Tongue (tissue), 2 donors: ENCODE measurements around the gene GEMIN4. TPM values are rescaled to one million over a fixed set of nuclear protein-coding genes. Genes with fewer than 3 reads are reported as not detected.

Experiments used
- DNase-seq: peaks from one replicate; pipeline ENCODE4 v3.0.0-alpha.2; 2015
- total RNA-seq: library from RNA; depleted of rRNA; stranded (reverse); fragments of >200 nt; gene quantifications from one replicate; pipeline ENCODE4 v1.2.3, GENCODE V29; 2014

GEMIN4 gene
- total RNA-seq, 1 donor from 2014 or later = 11.4 TPM

- DNase-seq = peak; percentile 13
These were observed 11.6 kb downstream of the GEMIN4 start for GRCh38 chr17:740240-741017.

- no peak for DNase-seq
These were observed 14.4 kb downstream of the GEMIN4 start for GRCh38 chr17:737561-738113.

GRCh38 chr17:733743-734142 is 18.3 kb downstream of the GEMIN4 start:
- DNase-seq = no peak

GRCh38 chr17:732902-733720 is 19.0 kb downstream of the GEMIN4 start:
- DNase-seq = peak; percentile 46

DNA sequence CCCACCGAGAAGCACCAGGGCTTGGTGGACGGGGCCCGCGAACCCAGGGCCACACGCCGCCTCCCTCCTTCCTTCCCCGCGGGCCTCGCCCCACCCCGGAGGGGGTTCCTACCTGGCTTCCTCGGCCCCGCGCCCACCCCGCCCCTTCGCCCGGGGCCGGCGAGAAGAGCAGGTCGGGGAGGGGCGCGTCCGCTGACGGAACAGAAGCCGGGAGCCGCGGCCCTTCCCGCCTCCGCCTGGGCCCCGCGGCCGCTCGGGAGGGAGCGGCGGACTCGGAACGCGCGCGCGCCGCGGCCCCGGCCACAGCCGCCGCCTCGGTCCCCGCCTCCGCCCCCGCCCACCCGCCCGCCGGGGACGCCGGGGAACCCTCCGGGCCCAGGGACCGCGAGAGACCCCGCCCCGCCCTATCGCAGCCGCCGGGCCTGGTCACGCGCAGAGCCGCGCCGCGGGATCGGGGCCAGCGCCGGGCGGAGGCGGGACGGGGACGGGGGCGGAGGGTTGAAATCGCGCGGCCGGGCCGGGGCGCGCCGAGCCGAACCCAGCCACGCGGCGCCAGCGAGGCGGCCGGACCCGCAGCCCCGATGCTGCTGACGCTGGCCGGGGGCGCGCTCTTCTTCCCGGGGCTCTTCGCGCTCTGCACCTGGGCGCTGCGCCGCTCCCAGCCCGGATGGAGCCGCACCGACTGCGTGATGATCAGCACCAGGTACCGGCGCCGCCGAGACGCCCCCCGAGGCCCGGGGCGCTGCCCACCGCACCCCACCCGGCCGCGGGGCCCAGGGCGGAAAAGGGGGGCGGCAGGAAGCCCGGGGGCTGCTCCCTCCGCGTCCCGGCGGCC is 19.8 kb downstream of the GEMIN4 start, which contains the start of gene TLCD3A:
Gene TLCD3A, plus strand, starts transcription at position 530 of the 835 bp plus-strand sequence. Its CDS starts 52 bp downstream, at position 582.
- DNase-seq = peak; percentile 75

DNA sequence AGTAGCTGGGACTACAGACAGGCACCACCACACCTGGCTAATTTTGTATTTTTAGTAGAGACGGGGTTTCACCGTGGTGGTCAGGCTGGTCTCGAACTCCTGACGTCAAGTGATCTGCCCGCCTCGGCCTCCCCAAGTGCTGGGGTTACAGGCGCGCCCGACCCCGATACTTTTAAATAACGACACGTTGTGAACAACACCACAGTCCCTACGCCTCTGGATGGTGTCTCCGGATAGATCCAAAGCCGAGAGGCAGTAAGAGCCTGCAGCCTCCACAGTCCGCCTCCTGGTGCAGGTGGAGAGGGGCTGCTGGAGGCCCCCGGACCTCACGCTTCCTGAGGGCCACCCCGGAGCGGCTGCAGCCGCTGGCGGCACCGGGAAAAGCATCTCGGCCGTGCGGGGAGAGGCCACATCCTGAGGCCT is 20.4 kb downstream of the GEMIN4 start:
- no peak for DNase-seq

- DNase-seq = peak; percentile 32
These were observed 23.2 kb downstream of the GEMIN4 start for GRCh38 chr17:728911-729310.

DNA sequence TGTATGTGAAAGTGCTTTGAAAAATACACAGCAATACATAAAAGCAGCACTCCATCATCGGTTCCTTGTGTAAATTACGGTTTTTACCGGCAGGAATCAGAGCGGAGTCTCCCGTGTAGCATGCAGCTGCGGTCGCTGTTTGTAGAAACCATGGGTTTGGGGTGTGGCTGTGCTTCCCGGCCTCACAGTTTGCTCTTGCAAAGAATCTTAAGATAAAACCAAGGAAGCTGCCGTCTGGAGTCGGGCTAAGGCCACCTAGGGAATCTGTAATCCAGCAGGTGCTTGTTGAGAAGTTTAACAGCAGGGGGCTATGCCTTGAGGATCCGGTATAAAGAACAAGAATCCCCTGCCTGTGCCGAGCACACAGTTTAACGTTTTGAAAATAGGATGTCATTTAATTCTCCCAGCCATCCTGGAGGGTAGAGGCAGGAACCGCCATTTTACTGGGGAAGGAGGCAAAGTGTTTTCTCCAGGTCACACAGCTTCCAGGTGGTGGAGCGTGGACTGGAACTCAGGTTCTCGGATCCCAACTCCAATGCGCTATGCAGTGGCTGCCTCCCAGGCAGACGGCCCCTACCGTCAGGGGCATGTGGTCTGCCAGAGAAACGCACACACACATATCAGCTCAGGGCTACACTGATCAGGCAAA is 25.7 kb downstream of the GEMIN4 start:
- DNase-seq = peak; percentile 35

DNA sequence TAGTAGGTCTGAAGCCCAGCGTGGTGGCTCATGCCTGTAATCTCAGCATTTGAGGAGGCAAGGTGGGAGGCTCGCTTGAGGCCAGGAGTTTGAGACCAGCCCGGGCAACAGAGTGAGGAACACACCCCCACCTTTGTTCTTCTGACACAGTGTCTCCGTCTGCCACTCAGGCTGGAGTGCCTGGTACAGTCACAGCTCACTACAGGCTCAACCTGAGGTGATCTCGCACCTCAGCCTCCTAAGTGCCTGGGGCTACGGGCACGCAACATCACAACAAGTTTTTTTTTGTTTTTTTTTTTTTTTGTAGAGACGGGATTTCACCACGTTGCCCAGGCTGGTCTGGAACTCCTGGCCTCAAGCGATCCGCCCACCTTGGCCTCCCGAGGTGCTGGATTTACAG is 26.3 kb downstream of the GEMIN4 start:
- DNase-seq = no peak

DNA sequence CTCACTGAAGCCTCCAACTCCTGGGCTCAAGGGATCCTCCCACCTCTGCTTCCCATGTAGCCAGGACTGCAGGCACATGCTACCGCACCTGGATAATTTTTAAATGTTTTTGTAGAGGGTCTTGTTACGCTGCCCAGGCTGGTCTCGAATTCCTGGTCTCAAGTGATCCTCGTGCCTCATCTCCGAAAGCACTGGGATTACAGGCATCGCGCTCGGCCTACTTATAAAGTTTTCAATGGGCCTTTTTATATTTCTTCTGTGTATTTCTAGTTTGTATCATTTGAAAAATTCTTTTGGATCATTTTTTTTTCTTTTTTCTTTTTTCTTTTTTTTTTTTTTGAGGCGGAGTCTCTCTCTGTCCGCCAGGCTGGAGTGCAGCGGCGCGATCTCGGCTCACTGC is 27.0 kb downstream of the GEMIN4 start:
- no peak for DNase-seq

GRCh38 chr17:721540-721937 is 30.5 kb downstream of the GEMIN4 start:
- DNase-seq = peak; percentile 28

- no peak for DNase-seq
These were observed 31.1 kb downstream of the GEMIN4 start for GRCh38 chr17:720706-721539.

DNA sequence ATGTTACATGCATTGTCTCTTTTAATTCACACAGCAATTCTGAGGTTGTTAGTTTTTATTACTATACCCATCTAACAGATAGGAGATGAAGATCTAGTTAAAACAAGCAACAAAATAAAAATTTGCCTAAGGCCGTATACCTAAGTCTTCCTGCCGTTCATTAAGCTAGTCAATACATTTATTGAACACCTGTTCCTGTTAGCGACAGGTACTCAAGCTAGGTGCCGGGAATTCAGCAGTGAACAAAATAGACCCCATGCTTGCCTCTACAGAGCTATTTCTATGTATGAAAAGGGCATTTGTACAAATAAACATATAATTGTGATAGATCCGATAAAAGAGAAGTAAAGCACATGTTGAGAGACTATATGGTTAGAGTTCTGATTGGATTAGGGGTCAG is 34.0 kb downstream of the GEMIN4 start:
- no peak for DNase-seq

DNA sequence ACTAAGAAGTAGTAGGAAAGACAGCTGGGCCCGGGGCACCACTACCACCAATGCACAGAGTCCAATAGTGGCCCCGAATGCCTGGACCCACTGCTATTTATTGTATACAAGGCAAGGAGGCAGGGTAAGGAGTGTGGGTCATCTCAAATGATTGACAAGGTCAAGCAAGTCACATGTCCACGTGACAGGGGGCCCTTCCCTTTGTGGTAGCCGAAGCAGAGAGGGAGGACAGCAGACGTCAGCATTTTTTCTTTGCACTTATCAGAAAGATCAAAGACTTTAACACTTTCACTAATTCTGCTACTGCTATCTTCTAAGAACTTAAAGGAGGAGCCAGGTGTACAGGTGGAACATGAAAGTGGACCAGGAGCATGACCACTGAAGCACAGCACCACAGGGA is 43.9 kb downstream of the GEMIN4 start:
- DNase-seq = no peak

DNA sequence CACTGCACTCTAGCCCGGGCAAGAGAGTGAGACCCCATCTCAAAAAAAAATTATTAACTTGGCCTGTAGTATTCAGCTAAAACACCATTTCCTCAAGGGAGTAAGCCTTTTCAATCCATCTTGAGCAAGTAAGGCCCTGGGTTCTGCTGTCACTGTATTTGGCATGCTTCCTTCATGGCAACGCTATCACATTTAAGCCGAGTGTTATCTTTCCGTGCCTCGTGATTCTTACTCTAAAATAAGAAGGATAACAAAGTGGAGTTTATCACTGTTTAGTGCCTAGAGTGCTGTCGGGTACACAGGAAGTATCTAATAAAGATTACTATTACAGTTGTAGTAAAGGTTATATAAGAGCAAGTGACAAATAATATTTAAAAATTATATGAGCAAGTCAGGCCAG is 46.2 kb downstream of the GEMIN4 start:
- no peak for DNase-seq

DNA sequence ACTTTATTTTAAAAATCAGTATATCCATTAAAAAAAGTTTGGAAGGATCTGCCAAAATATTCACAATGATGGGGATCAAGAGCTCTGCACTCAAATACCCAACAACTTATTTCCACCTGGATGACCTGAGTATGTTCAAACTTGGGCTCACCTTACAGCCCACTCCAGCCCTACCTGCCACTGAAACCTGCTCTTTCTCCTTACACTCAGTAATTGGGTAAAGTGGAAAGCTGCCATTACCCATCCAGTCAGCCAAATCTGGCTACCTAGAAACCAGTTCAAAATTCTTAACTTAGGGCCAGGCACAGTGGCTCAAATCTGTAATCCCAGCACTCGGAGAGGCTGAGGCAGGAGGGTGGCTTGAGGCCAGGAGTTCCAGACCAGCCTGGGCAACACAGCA is 47.1 kb downstream of the GEMIN4 start:
- no peak for DNase-seq

- DNase-seq = no peak
These were observed 47.8 kb downstream of the GEMIN4 start for GRCh38 chr17:704111-704864.

DNA sequence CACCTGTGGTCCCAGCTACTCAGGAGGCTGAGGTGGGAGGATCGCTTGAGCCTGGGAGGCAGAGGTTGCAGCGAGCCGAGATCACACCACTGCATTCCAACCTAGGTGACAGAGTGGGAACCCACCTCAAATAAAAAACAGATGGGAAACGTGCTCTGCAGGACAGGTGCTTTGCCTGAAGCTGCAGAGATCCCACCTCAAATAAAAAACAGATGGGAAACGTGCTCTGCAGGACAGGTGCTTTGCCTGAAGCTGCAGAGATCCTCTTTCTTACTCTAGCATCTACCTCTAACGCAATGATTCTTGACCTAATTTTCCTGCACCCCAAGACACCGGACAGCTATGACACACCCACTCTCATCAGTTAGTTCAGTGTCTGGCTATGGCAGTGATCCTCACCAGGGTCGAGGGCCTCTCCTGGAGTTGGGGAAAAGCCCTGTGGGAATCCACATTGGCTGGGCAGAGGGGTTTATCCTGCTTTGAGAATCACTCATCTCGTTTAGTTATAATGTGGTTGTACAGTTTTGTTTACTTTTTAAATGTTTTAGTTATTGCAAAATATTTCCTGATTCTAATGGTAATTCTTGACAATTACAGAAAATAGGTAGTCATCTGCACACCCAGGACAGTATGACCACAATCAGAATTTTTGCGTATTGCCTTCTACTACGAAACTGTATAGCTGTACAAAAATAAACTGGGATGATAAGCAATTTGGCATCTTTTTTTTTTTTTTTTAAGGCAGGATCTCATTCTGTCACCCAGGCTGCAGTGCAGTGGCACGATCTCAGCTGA is 48.8 kb downstream of the GEMIN4 start:
- no peak for DNase-seq

DNA sequence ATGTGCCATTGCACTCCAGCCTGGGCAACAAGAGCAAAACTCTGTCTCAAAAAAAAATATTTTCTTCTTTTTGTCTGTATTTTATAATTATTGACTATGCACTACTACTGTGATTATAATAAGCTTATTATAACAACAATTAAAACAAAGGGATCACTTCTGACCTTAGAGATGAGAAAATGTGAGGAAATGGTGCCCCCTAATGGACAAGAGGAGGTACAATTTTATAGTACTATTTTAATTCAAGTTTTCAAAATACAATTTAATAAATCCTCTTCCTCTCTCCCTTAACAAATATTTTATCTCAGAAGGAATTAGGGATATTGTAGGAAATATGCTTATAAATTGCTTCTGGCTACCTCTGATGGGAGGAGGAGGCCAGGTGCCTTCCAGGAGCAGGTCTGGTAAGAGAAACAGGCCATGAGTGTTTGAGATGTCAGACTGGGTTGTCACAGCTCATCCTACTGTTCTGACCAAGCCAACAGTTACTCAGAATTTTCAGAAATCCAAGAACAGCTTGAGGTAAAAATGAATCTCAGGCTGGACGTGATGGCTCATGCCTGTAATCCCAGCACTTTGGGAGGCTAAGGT is 51.5 kb downstream of the GEMIN4 start:
- DNase-seq = peak; percentile 67
